Measurements from ENCODE around the gene ZNF579. TPM values are rescaled to one million over a fixed set of nuclear protein-coding genes. Genes with fewer than 3 reads are reported as not detected.

ZNF579 gene
- total RNA-seq, 1 donor from 2014 or later = 14.7 TPM

DNA sequence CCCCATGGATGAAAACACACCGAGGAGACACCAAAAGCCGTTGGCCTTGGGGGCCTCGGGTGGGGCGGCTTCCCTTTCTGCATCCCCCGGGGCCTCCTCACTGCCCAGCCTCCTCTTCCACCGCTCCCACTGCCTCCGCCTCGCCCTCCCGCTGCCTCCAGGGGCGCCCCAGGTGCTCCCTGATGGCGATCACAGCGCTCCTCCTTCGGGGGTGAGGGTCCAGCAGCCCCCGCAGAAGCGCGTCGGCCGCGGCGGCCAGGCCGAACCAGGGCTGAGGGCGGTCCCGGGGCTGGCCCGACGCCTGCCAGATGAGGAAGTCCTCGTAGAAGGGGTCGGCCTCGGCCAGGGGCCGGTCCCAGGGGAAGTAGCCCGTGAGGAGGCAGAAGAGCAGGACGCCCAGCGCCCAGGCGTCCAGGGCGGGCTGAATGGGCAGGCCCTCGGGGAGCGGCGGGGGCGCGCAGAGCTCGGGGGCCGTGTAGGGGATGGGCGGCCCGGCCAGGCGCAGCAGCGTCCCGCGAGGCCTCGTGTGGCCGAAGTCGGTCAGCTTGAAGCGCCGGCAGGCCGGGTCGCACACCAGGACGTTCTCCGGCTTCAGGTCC lies 50.9 kb downstream of the ZNF579 start:
- DNase-seq (no peak), ATAC-seq (no peak)
- intact Hi-C loops (cut with micrococcal nuclease) = no loop called here

DNA sequence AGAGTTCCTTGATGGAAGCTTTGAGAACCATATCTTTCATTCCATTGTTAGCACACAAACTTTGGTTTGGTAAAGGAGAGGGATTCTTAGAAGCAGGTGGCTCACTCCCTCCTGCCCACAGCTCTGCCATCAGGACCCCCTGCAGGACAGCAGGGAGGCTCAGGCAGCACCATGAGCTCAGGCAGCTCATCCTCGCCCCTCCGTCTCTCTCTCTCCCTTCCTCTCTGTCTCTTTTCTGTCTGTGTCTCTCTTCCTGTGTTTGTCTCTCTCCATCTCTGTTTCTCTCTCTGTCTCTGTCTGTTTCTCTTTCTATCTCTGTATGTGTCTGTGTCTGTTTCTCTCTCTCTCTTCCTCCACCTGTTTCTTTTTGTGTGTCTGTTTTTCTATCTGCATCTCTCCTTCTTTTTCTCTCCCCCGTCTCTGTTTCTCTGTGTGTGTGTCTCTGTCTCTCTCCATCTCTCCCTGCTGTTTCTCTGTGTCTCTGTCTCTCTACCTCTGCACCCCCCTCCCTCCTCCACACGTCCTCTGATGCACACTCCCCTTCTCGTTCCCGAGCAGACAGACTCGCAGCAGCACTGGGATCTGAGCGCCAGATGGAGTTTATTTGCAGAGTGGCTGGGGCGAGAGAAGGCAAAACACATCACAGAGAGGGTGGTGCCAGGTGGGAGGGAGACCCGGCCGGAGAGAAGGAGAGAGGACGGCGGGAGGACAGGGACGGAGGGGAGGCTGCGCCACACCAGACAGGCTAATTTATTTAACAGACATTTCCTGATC lies 52.4 kb downstream of the ZNF579 start:
- ATAC-seq = no peak
- intact Hi-C loops (cut with micrococcal nuclease) = no loop called here

GRCh38 chr19:55527197-55528029 lies 53.2 kb downstream of the ZNF579 start:
- intact Hi-C loops (cut with micrococcal nuclease) = no loop called here

More for the DNA sequence above, 52.4 kb downstream of the ZNF579 start:
- no peak for DNase-seq

More at GRCh38 chr19:55527197-55528029, 53.2 kb downstream of the ZNF579 start:
- ATAC-seq (no peak), DNase-seq (no peak)

Other genes with a start within 250 kb of the ZNF579 start
- gene KMT5C, start 241.0 kb downstream of the ZNF579 start, total RNA-seq = 7.2 TPM
- not detected for gene COX6B2, start 226.1 kb downstream of the ZNF579 start, total RNA-seq
- gene GARIN5B, start 217.6 kb downstream of the ZNF579 start, total RNA-seq = not detected
- not detected for gene IL11, start 210.4 kb downstream of the ZNF579 start, total RNA-seq
- gene TMEM190, start 204.0 kb downstream of the ZNF579 start, total RNA-seq = not detected
- gene TMEM238, start 196.6 kb downstream of the ZNF579 start, total RNA-seq = 0.25 TPM
- gene RPL28, start 194.9 kb downstream of the ZNF579 start, total RNA-seq = 557 TPM
- 24.5 TPM for gene UBE2S, start 173.1 kb downstream of the ZNF579 start, total RNA-seq
- not detected for gene SHISA7, start 137.5 kb downstream of the ZNF579 start, total RNA-seq
- 58.5 TPM for gene ISOC2, start 119.2 kb downstream of the ZNF579 start, total RNA-seq
- gene C19orf85, start 116.1 kb downstream of the ZNF579 start, total RNA-seq = not detected
- 6.4 TPM for gene ZNF628, start 104.2 kb downstream of the ZNF579 start, total RNA-seq
- 6.0 TPM for gene NAT14, start 95.7 kb downstream of the ZNF579 start, total RNA-seq
- gene SSC5D, start 92.4 kb downstream of the ZNF579 start, total RNA-seq = 2.7 TPM
- 15.2 TPM for gene SBK2, start 43.7 kb downstream of the ZNF579 start, total RNA-seq
- gene SBK3, start 35.3 kb downstream of the ZNF579 start, total RNA-seq = 16.6 TPM
- gene FIZ1, start 18.7 kb upstream of the ZNF579 start, total RNA-seq = 16.3 TPM
- 17.0 TPM for gene ZNF524, start 19.4 kb upstream of the ZNF579 start, total RNA-seq
- gene ZNF865, start 24.8 kb upstream of the ZNF579 start, total RNA-seq = 21.8 TPM
- 13.4 TPM for gene ZNF784, start 43.7 kb upstream of the ZNF579 start, total RNA-seq
- gene ZNF580, start 60.2 kb upstream of the ZNF579 start, total RNA-seq = 12.3 TPM
- 9.4 TPM for gene ZNF581, start 62.8 kb upstream of the ZNF579 start, total RNA-seq
- 16.8 TPM for gene CCDC106, start 67.4 kb upstream of the ZNF579 start, total RNA-seq
- gene U2AF2, start 74.2 kb upstream of the ZNF579 start, total RNA-seq = 79.9 TPM
- gene EPN1, start 94.4 kb upstream of the ZNF579 start, total RNA-seq = 250 TPM
- gene NLRP9, start 157.6 kb upstream of the ZNF579 start, total RNA-seq = not detected
- not detected for gene RFPL4A, start 178.2 kb upstream of the ZNF579 start, total RNA-seq
- gene RFPL4AL1, start 188.3 kb upstream of the ZNF579 start, total RNA-seq = not detected